Suprapubic skin (tissue), 3 donors: Measurements from ENCODE around the gene WNK4.

Experiments used
- CTCF ChIP-seq, 2 donors: fragments of 200-600 bp in 1 of 2; fragments of 450-650 bp in 1 of 2; sonication (generic) in 1 of 2; IDR thresholded peaks; one replicate each; pipeline ENCODE4 v1.5.1; 2016 to 2019; ENCODE audit warnings: antibody characterized with exemption in 2 of 2, mild to moderate bottlenecking in 1 of 2, moderate library complexity in 1 of 2
- EP300 ChIP-seq: sonication (generic); formaldehyde crosslinking; IDR thresholded peaks from one replicate; pipeline ENCODE4 v1.6.1; 2017; ENCODE audit warnings: antibody characterized with exemption
- POLR2A ChIP-seq, 2 donors: fragments of 450-650 bp; IDR thresholded peaks; one replicate each; pipeline ENCODE4 v1.6.1; 2017; ENCODE audit warnings: antibody characterized with exemption in 2 of 2, mild to moderate bottlenecking in 2 of 2, moderate library complexity in 2 of 2

DNA sequence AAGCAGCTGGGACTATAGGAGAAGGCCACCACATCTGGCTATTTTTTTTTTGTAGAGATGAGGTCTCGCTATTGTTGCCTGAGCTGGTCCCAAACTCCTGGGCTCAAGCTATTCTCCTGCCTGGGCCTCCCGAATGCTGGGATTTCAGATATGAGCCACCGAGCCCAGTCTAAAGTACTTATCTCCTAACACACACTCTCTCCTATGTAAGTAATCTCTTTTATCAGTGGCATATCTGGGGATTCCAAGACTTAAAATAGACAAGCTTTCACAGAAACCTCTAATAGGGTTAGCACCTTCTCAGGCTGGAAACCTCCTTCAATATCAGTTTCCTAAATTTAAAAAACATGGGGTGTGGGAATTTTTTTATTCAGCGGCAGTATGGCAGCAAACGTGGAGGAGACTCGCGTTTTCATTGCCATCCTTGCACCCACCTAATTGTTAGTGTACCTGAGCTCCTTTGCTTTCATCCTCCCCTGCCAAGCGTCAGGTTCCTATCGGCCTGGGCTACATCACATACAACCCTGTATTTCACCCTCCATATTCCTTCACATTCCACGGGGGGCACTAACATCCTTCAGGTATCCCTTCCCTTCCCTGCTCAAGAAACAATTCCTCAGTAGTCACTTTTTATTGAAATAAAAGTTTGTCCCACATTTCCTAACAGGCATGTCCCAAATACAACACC is 36.7 kb upstream of the WNK4 start:
- no peak for TF ChIP-seq POLR2A (IDR thresholded peaks at IDR 0.05)
- no peak for TF ChIP-seq CTCF (IDR thresholded peaks at IDR 0.05)
- TF ChIP-seq EP300, result no peak
